HTR-8/SVneo (cell line): ENCODE data around the gene CPSF7.

Source experiments
- DNase-seq: peaks from one replicate; pipeline ENCODE4 v3.0.0; 2011; ENCODE audit warnings: low spot score, mixed read lengths; ENCODE audit not compliant: insufficient read length
- FAIRE-seq: peaks from 2 replicates; lab custom pipeline; 2011; peaks lifted over from hg19 to GRCh38; lab: Jason Lieb, UNC

Gene CPSF7

DNA sequence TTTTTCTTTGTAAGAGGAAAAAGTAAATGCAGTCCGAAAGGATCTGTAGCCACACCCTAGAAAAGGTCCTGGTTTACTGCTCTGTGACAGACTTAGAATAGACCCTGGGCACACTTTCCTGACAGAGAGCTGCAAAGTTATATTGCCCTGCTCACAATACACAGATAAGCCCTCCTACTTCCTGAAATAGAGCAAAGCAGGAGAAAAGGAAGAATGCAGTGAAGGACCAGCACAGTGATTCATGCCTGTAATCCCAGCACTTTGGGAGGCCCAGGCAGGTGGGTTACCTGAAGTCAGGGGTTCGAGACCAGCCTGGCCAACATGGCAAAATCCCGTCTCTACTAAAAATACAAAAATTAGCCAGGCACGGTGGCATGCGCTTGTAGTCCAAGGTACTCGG lies 70.3 kb downstream of the CPSF7 start:
- DNase-seq (no peak), FAIRE-seq (no peak)

DNA sequence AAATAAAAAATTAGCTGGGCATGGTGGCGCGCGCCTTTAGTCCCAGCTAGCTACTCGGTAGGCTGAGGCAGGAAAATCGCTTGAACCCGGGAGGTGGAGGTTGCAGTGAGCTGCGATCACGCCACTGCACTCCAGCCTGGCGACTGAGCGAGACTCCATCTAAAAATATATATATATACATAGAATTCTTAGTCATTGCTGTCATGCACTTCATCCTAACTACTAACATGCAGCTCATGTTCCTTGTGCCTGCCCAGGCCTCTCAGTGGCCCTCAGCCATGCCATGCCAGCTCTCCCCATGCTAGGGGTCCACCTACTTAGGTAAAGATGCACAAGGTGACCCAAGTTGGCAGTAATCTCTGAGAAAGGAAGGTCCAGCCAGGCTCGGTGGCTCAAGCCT lies 71.2 kb downstream of the CPSF7 start:
- FAIRE-seq, result no peak
- no peak for DNase-seq

DNA sequence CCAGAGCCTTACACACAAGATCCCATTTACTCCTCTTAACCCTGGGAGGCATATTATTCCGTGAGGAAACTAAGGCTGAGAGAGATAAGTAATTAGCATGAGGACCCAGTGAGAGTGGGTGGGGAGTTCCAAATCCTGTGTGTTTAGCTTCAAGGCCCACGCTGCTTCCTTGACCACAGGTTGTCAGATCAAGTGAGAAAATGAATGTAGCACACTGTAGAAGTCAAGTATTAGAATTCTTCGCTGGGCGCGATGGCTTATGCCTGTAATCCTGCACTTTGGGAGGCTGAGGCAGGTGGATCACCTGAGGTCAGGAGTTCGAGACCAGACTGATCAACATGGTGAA lies 71.9 kb downstream of the CPSF7 start:
- DNase-seq, result no peak
- no peak for FAIRE-seq

DNA sequence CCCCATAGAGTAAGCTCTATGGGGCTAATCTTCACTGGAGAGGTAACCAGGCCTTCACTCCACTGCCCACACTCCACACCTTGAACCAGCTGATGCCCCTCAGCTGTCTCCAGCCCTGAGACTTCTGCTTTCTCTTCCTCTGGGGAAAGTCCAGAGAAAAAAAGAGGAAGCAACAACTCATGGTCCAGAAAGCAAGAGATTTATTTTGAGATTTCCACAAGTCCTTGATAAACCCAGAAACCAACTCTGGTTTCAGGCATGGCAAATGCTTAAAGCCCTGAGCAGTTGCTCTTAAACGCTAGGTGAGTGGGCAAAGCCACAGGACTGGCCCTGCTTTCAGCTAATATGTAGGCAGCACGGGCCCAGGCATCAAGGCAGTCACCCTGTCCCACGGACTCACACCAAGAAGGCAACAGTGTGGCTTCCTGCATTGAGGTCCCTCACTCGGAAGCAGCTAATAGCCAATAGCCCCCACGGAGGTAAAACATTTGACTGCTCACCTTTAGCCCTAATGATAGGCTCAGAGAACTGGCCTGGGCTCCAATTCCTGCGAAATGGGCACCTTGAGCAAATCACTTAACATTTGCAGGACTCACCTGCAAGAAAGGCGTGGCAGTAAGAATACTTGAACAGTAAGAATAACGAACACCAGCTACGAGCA lies 72.4 kb downstream of the CPSF7 start:
- no peak for FAIRE-seq

DNA sequence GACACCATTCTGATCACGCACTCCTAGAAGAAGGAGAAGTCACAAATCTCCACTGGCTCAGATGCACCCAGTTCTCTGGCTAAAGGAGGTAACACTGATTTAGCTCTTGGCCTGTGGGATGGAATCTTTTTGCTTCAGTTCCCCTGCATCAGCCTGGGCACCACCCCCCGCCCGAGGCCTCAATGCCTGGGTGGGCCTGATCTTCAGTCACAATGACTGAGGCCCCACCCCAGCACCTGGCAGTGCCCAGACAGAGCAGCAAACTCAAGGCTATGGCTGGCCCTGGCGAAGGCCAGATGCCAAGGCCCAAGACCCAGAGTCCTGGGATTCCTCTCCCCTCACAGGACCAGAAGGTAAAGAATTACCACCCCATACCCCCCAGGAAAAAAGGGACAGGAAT lies 73.1 kb downstream of the CPSF7 start:
- no peak for FAIRE-seq
- no peak for DNase-seq

More for the DNA sequence above, 72.4 kb downstream of the CPSF7 start:
- DNase-seq, result no peak

DNA sequence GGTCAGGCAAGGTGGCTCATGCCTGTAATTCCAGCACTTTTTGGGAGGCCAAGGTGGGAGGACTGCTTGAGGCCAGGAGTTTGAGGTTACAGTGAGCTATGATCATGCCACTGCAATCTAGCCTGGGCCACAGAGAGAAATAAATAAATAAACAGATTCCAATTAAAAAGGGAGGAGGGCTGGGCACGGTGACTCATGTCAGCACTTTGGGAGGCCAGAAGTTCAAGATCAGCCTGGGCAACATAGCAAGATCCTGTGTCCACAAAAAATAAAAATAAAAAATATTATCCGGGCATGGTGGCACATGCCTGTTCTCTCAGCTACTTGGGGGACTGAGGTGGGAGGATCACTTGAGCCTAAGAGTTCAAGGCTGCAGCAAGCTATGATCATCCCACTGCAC lies 75.6 kb downstream of the CPSF7 start:
- FAIRE-seq, result no peak

DNA sequence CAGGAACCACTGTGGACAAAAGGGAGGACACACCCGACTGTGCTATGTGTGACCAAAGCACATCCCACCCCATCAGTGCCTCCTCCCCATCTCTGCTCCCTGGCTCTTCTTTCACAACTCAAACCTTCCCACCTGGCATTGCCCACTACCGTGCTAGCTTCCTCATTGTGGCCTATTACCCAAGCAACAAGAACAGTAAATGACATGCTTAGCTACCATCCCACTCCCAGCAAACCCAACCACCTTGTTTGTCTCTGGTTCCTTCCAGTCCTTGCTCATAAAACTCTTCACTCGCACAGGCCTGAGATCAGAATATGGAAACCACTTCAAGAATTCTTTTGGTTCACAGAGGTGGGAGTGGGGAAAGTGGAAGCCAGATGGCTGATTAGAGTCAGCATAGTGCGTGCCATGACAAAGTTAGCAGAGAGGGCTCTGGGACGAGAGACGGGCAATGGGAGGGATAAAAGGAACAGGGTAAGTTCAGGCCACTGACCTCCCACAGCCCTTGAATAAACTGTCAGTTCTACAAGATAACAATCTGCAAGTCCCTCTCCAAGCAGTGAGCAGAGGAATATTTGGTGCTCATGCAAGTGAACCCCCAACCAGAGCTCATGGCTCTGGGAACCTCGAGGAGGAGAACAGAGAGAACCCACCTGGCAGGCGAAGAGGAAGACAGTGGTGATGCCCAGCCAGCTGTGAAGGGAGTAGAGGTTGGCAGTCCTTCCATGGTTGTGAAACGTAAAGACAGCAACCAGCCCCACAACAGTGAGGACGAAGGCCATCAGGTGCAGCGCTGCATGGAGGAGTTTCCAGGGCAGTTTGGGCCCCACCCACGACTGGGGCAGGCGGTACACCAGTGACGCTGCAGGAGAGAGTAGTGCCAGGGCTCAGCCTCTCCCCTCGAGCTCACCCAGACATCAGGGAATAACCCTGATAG lies 76.4 kb downstream of the CPSF7 start:
- DNase-seq (no peak), FAIRE-seq (no peak)

More for the DNA sequence above, 75.6 kb downstream of the CPSF7 start:
- no peak for DNase-seq
